HEK293T (cell line): ENCODE measurements around the gene GPR18.

Source experiments
- CTCF ChIA-PET: fragments of 350-600 bp; formaldehyde crosslinking; extraction: SDS; loops from one replicate; lab custom pipeline; 2021; ENCODE audit warnings: antibody characterized with exemption, inconsistent platforms; lab: Yijun Ruan, JAX
- POLR2A ChIA-PET: fragments of 350-600 bp; formaldehyde crosslinking; extraction: SDS; loops from one replicate; lab custom pipeline; 2020; ENCODE audit warnings: antibody characterized with exemption, inconsistent platforms; lab: Yijun Ruan, JAX
- DNase-seq: peaks from one replicate; pipeline ENCODE4 v3.0.0; 2012; ENCODE audit warnings: mixed read lengths; ENCODE audit errors: extremely low spot score
- ARNT ChIP-seq: fragments of 450-650 bp; IDR thresholded peaks from 2 replicates; pipeline ENCODE4 v1.6.1; 2017; ENCODE audit warnings: mild to moderate bottlenecking
- BHLHE40 ChIP-seq: fragments of 450-650 bp; IDR thresholded peaks from 2 replicates; pipeline ENCODE4 v1.6.1; 2016; ENCODE audit warnings: mild to moderate bottlenecking, moderate library complexity, borderline replicate concordance
- CTBP1 ChIP-seq: fragments of 450-650 bp; IDR thresholded peaks from 2 replicates; pipeline ENCODE4 v1.6.1; 2016; ENCODE audit warnings: borderline replicate concordance
- ELF4 ChIP-seq: fragments of 450-650 bp; IDR thresholded peaks from 2 replicates; pipeline ENCODE4 v1.6.1; 2017; ENCODE audit warnings: antibody characterized with exemption
- FOXA1 ChIP-seq: fragments of 450-650 bp; IDR thresholded peaks from 2 replicates; pipeline ENCODE4 v1.6.1; 2016; ENCODE audit warnings: mild to moderate bottlenecking
- FOXK2 ChIP-seq: fragments of 450-650 bp; IDR thresholded peaks from 2 replicates; pipeline ENCODE4 v1.6.1; 2016; ENCODE audit warnings: mild to moderate bottlenecking
- FOXM1 ChIP-seq: fragments of 450-650 bp; IDR thresholded peaks from 2 replicates; pipeline ENCODE4 v1.6.1; 2017; ENCODE audit warnings: mild to moderate bottlenecking, borderline replicate concordance
- HDGF ChIP-seq: fragments of 450-650 bp; IDR thresholded peaks from 2 replicates; pipeline ENCODE4 v1.6.1; 2017; ENCODE audit warnings: antibody characterized with exemption, borderline replicate concordance
- L3MBTL2 ChIP-seq: fragments of 450-650 bp; conservative IDR thresholded peaks from 2 replicates; pipeline ENCODE4 v1.6.1; 2016; ENCODE audit warnings: mild to moderate bottlenecking
- LEF1 ChIP-seq: fragments of 450-650 bp; IDR thresholded peaks from 2 replicates; pipeline ENCODE4 v1.6.1; 2017; ENCODE audit warnings: mild to moderate bottlenecking, borderline replicate concordance
- NFRKB ChIP-seq: fragments of 450-650 bp; IDR thresholded peaks from 2 replicates; pipeline ENCODE4 v1.6.1; 2016; ENCODE audit warnings: mild to moderate bottlenecking, moderate library complexity
- SP1 ChIP-seq: fragments of 450-650 bp; IDR thresholded peaks from 2 replicates; pipeline ENCODE4 v1.6.1; 2017
- SUZ12 ChIP-seq: fragments of 450-650 bp; IDR thresholded peaks from 2 replicates; pipeline ENCODE4 v1.6.1; 2016; ENCODE audit warnings: mild to moderate bottlenecking
- TARDBP ChIP-seq: fragments of 450-650 bp; IDR thresholded peaks from 2 replicates; pipeline ENCODE4 v1.6.1; 2016
- ZNF384 ChIP-seq: fragments of 450-650 bp; IDR thresholded peaks from 2 replicates; pipeline ENCODE4 v1.6.1; 2016
- TF ChIP-seq, protein P1 (sequence below): fragments of 450-650 bp; IDR thresholded peaks from 2 replicates; pipeline ENCODE4 v1.6.1; 2016

GPR18 gene

DNA sequence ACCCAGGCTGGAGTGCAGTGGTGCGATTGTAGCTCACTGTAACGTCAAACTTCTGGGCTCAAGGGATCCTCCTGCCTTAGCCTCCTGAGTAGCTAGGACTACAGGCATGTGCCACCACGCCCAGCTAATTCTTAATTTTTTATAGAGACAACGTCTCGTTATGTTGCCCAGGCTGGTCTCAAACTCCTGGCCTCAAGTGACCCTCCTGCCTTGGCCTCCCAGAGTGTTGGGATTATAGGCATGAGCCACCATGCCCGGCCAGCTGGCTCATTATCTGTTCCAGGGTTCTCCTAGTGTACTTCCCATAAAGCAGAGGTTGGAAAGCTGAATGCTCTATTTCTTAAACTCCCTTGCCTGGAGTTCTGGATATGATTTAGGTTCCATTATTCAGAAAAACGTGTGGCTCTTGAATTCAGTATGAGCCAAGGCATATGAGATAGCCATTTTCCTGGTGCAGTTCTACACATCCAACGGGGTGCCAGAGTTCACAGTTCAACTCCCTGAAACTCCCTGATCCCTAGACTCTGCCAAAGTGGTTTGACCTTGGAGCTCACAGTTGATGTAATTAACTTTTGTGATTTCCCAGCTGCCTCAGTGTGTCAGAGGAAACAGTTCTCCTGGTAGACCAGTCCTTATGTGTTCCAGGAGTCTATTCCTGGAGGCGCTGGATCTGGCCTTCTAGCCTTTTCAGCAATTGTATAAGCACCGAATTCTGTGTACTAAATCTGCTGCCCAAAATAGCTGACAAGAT, 27.4 kb upstream of the GPR18 start:
- ChIA-PET CTCF (interaction anchor here (0.6 kb wide), 1 partner anchor 21 kb away, joined by 10 read pairs; the partner anchor contains the start of gene GPR183), POLR2A (no interaction called here)
- TF ChIP-seq TARDBP, result no peak
- TF ChIP-seq ELF4, result no peak
- no peak for TF ChIP-seq BHLHE40
- no peak for TF ChIP-seq ZNF384
- TF ChIP-seq FOXK2, result no peak
- TF ChIP-seq SP1, result no peak
- TF ChIP-seq ARNT, result no peak
- TF ChIP-seq, protein P1, sequence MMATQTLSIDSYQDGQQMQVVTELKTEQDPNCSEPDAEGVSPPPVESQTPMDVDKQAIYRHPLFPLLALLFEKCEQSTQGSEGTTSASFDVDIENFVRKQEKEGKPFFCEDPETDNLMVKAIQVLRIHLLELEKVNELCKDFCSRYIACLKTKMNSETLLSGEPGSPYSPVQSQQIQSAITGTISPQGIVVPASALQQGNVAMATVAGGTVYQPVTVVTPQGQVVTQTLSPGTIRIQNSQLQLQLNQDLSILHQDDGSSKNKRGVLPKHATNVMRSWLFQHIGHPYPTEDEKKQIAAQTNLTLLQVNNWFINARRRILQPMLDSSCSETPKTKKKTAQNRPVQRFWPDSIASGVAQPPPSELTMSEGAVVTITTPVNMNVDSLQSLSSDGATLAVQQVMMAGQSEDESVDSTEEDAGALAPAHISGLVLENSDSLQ, result no peak
- no peak for TF ChIP-seq FOXM1
- DNase-seq, result no peak

DNA sequence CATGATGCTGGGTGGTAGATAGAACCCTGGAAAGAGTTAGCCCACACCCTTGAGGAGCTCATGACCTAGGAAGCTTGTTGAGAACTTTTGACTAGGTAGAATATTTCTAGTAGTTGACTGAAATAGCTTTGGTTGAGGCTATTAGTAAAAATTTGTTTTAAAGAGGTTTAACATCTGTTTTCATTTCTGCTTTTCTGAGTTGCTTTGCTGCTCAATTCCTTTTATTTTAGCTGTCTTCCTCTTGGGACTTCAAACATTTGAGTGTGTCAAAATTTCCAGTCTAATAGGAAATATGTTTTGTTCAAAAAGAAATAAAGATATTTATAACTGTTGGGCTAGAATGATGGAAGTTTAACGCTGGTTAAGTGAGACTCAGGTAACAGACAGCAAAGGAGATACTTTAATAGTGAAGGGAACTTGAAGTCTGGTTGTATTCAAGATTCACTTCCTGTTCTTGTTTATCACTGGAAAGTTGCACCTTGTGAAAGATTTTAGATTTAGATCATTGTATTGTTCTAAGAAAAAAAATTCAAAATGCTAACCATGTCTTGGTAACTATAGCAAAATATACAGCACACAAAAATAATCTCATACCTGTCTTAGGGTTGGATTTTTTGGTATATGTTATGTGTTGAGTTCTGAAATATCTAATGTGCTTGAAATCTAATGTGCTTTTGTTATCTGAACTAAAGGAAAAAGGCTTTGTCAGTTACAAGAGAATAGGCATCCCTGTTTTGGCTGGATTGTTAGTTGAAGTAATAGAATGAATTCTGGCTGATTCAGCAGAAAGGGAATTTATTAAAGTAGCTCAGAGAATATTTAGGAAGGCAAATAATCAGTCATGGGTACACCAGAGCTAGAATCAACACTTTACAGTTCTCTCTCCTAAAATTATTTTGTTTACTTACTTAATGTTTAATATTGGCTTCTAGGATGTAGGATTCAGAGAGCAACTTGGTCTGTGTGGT, 24.4 kb upstream of the GPR18 start:
- TF ChIP-seq LEF1, result no peak
- no peak for TF ChIP-seq HDGF
- no peak for TF ChIP-seq FOXK2
- no peak for TF ChIP-seq ELF4
- ChIA-PET CTCF (interaction anchor here (0.8 to 0.9 kb wide), 2 partner anchors 16 to 107 kb away, joined by 3 to 4 read pairs; no protein-coding TSS in a partner anchor), POLR2A (no interaction called here)
- DNase-seq, result no peak

DNA sequence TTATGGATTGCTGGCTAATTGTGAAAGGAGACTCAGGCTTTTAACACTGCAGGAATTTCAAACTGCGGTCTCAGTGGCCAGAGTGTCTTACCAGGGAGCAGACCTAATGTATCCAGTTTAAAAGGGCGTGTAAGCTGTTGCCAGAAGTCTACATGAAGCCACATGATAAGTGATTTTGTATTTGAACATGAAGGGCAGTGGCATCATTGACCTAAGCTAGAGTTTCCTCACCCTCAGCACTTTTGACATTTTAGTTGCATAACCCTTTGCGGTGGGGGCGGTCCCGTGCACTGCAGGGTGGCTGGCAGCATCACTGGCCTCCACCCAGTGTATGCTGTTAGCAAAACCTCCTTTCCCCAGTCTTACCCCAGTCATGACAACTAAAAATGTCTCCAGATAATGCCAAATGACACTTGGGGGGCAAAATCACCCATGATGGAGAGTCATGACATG, 23.7 kb upstream of the GPR18 start:
- TF ChIP-seq FOXM1, result no peak
- no peak for TF ChIP-seq HDGF
- TF ChIP-seq CTBP1, result no peak
- TF ChIP-seq, protein P1, result no peak
- no peak for TF ChIP-seq SP1
- TF ChIP-seq L3MBTL2, result no peak
- no peak for TF ChIP-seq TARDBP
- no peak for TF ChIP-seq ELF4
- TF ChIP-seq BHLHE40, result no peak
- no peak for TF ChIP-seq ZNF384
- TF ChIP-seq LEF1, result no peak
- TF ChIP-seq ARNT, result no peak
- TF ChIP-seq SUZ12, result no peak
- no peak for TF ChIP-seq FOXK2
- TF ChIP-seq FOXA1, result no peak
- TF ChIP-seq NFRKB, result no peak
- ChIA-PET CTCF (interaction anchor here (0.9 kb wide), 1 partner anchor 16 kb away, joined by 4 read pairs; no protein-coding TSS in a partner anchor), POLR2A (no interaction called here)
- DNase-seq, result no peak

DNA sequence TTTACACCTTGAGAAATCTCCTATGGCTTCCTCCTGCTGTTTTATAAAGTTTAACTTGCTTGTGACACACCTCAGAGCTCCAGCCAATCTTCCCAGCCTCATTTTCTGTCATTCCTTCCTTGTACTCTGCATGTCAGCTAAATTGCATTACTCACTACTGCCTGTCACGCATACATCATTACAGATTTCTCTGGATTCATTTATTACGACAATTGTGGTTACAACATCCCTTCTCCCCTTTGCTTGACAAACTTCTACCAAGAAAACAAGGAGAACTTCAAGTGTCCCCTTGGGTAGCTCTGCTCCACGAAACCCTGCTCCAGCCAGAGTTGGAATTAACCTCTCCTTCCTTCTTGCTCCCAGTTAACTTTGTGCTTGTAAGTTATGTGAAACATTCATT, 22.0 kb upstream of the GPR18 start:
- CTCF ChIA-PET, result interaction anchor here (0.6 to 1.0 kb wide), 2 partner anchors 10 to 157 kb away, joined by 3 to 4 read pairs; no protein-coding TSS in a partner anchor
- POLR2A ChIA-PET, result no interaction called here
- no peak for DNase-seq
- no peak for TF ChIP-seq FOXM1
- no peak for TF ChIP-seq HDGF
- TF ChIP-seq L3MBTL2, result no peak

DNA sequence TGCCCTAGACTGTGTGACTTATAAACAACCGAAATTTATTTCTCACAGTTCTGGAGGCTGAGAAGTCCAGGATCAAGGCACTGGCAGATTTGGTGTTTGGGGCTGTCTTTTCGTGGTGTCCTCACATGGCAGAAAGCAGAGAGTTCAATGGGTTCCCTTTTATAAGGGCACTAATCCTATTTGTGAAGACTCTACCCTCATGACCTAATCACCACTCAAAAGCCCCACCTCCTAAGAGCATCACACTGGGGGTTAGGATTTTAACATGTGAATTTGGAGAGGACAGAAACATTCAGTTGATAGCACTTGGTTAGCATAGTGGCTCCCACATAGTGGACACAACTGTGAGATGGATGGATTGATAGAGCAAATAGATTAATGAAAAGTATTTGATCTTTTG, 21.5 kb upstream of the GPR18 start:
- CTCF ChIA-PET, result no interaction called here
- TF ChIP-seq NFRKB, result no peak
- no peak for TF ChIP-seq ARNT
- no peak for TF ChIP-seq FOXK2
- TF ChIP-seq CTBP1, result no peak
- TF ChIP-seq TARDBP, result no peak
- TF ChIP-seq, protein P1, result no peak
- no peak for TF ChIP-seq ZNF384
- TF ChIP-seq HDGF, result no peak
- TF ChIP-seq BHLHE40, result no peak
- no peak for TF ChIP-seq L3MBTL2
- TF ChIP-seq FOXA1, result no peak
- TF ChIP-seq ELF4, result no peak
- TF ChIP-seq SP1, result no peak
- no peak for DNase-seq
- POLR2A ChIA-PET, result no interaction called here

DNA sequence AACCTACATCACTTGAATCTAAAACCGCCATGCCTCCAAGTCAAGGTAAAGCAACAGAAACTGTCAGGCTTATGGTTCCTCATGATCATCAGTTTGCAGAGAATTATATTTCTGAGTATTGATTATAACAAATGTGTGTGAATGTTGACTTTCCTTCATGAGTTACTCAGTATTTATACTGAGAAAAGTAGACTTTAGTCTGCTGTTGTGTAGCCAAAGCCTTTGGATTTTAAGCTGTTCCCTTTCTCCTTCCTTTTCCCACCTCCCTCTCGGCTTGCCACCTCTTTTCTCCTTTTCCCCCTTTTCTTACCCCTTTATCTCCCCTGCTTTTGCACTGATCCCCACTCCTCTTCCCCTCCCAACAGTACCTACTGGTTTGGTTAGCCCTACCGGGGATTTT, 20.7 kb upstream of the GPR18 start:
- no peak for DNase-seq
- ChIA-PET CTCF (no interaction called here), POLR2A (no interaction called here)
- TF ChIP-seq ELF4, result no peak
- TF ChIP-seq TARDBP, result no peak
- TF ChIP-seq CTBP1, result no peak
- TF ChIP-seq SP1, result no peak
- TF ChIP-seq HDGF, result no peak
- TF ChIP-seq, protein P1, result no peak
- no peak for TF ChIP-seq LEF1
- TF ChIP-seq L3MBTL2, result no peak
- TF ChIP-seq FOXK2, result no peak
- TF ChIP-seq FOXA1, result no peak
- TF ChIP-seq SUZ12, result no peak
